IMR-90 (cell line): ENCODE results near the gene FOXK1. TPM values are rescaled to one million over a fixed set of nuclear protein-coding genes. Genes with fewer than 3 reads are reported as not detected.

Experiments
- ATAC-seq: fragments of 200-7000 bp; cut with Tn5 transposase; 2 replicates; pipeline ENCODE4 v1.9.1; 2020; ENCODE audit warnings: low read depth, mild to moderate bottlenecking, moderate library complexity
- BruUV-seq: library from RNA; stranded (reverse); fragments of 400-500 nt; replicated peaks from 2 replicates; lab custom pipeline; 2021; lab: Mats Ljungman, UMichigan
- CTCF ChIA-PET: fragments of 300-600 bp; formaldehyde crosslinking; extraction: SDS; loops from one replicate; lab custom pipeline; 2021; ENCODE audit warnings: antibody characterized with exemption; lab: Yijun Ruan, JAX
- POLR2A ChIA-PET: fragments of 300-600 bp; sonication (Branson Sonifier 250); formaldehyde crosslinking; loops from one replicate; lab custom pipeline; 2022; ENCODE audit warnings: antibody characterized with exemption; ENCODE audit not compliant: unreplicated experiment; lab: Charles Lee
- DNase-seq: peaks from one replicate; pipeline ENCODE4 v3.0.0; 2013
- H2AFZ ChIP-seq: replicated peaks from 2 replicates; pipeline ENCODE3; 2013; ENCODE audit warnings: low read length, mild to moderate bottlenecking; ENCODE audit not compliant: poor library complexity
- H2AK5ac ChIP-seq: 2 replicates; pipeline ENCODE4 v1.6.1; 2013; ENCODE audit warnings: low read depth, low read length, inconsistent platforms
- H2AK9ac ChIP-seq: replicated peaks from 2 replicates; pipeline ENCODE3; 2013; ENCODE audit warnings: mild to moderate bottlenecking, low read depth, low read length, moderate library complexity; ENCODE audit not compliant: poor library complexity
- H2BK120ac ChIP-seq: 2 replicates; pipeline ENCODE4 v1.6.1; 2013; ENCODE audit warnings: low read depth, low read length, inconsistent platforms
- H2BK15ac ChIP-seq: 3 replicates; pipeline ENCODE4 v1.6.1; 2013; ENCODE audit warnings: low read depth, low read length, inconsistent platforms
- H2BK20ac ChIP-seq: 2 replicates; pipeline ENCODE4 v1.6.1; 2013; ENCODE audit warnings: low read depth, mild to moderate bottlenecking, inconsistent platforms, low read length, moderate library complexity
- H2BK5ac ChIP-seq: 2 replicates; pipeline ENCODE4 v1.6.1; 2013; ENCODE audit warnings: mild to moderate bottlenecking, low read depth, low read length, inconsistent platforms; ENCODE audit not compliant: poor library complexity, severe bottlenecking
- H3K14ac ChIP-seq: replicated peaks from 2 replicates; pipeline ENCODE4 v1.6.1; 2013; ENCODE audit warnings: low read depth, low read length, inconsistent platforms
- H3K18ac ChIP-seq: 2 replicates; pipeline ENCODE4 v1.6.1; 2013; ENCODE audit warnings: low read depth, low read length, control low read depth
- H3K23ac ChIP-seq: 2 replicates; pipeline ENCODE4 v1.6.1; 2013; ENCODE audit warnings: low read depth, low read length, inconsistent platforms
- H3K27ac ChIP-seq: 2 replicates; pipeline ENCODE4 v1.5.1; 2013; ENCODE audit warnings: mild to moderate bottlenecking, control low read depth, low read length; ENCODE audit not compliant: insufficient read depth
- H3K27me3 ChIP-seq: 2 replicates; pipeline ENCODE4 v1.6.1; 2013; ENCODE audit warnings: low read length; ENCODE audit not compliant: control insufficient read depth, insufficient read depth
- H3K36me3 ChIP-seq: 2 replicates; pipeline ENCODE4 v1.6.1; 2013; ENCODE audit warnings: low read length, mixed read lengths; ENCODE audit not compliant: control insufficient read depth, insufficient read depth
- H3K4ac ChIP-seq: 2 replicates; pipeline ENCODE4 v1.6.1; 2013; ENCODE audit warnings: low read depth, low read length, inconsistent platforms
- H3K4me1 ChIP-seq: 2 replicates; pipeline ENCODE4 v1.6.1; 2013; ENCODE audit warnings: low read length, mixed read lengths; ENCODE audit not compliant: control insufficient read depth, insufficient read depth
- H3K4me2 ChIP-seq: 2 replicates; pipeline ENCODE4 v1.6.1; 2013; ENCODE audit warnings: low read depth, mild to moderate bottlenecking, control low read depth, low read length, moderate library complexity
- H3K4me3 ChIP-seq: 2 replicates; pipeline ENCODE4 v1.5.1; 2013; ENCODE audit warnings: low read depth, mild to moderate bottlenecking, control low read depth, low read length, moderate library complexity; ENCODE audit not compliant: insufficient read depth
- H3K56ac ChIP-seq: 2 replicates; pipeline ENCODE4 v1.6.1; 2013; ENCODE audit warnings: low read length, inconsistent platforms; ENCODE audit not compliant: insufficient read depth; ENCODE audit errors: extremely low read depth
- H3K79me1 ChIP-seq, 2 experiments: 2 replicates each; pipeline ENCODE4 v1.6.1; 2013; ENCODE audit warnings: low read length in 2 of 2, inconsistent platforms in 1 of 2, low read depth in 1 of 2
- H3K9ac ChIP-seq: 2 replicates; pipeline ENCODE4 v1.6.1; 2013; ENCODE audit warnings: low read depth, low read length, control low read depth
- H3K9me1 ChIP-seq: 2 replicates; pipeline ENCODE4 v1.6.1; 2013; ENCODE audit warnings: low read length, inconsistent platforms; ENCODE audit not compliant: insufficient read depth
- H3K9me3 ChIP-seq: 2 replicates; pipeline ENCODE4 v1.6.1; 2013; ENCODE audit warnings: low read length; ENCODE audit not compliant: control insufficient read depth, insufficient read depth
- H4K20me1 ChIP-seq: 2 replicates; pipeline ENCODE4 v1.6.1; 2013; ENCODE audit warnings: low read length, inconsistent platforms; ENCODE audit not compliant: insufficient read depth
- H4K5ac ChIP-seq: 2 replicates; pipeline ENCODE4 v1.6.1; 2013; ENCODE audit warnings: mild to moderate bottlenecking, low read depth, low read length, control low read depth
- H4K8ac ChIP-seq, 2 experiments: 2 replicates each; pipeline ENCODE4 v1.6.1; 2013; ENCODE audit warnings: low read depth in 2 of 2, low read length in 2 of 2, control low read depth in 1 of 2, inconsistent platforms in 1 of 2
- H4K91ac ChIP-seq: 2 replicates; pipeline ENCODE4 v1.6.1; 2013; ENCODE audit warnings: low read depth, low read length, inconsistent platforms; ENCODE audit not compliant: insufficient read depth
- BHLHE40 ChIP-seq: fragments of 150-350 bp; IDR thresholded peaks from 2 replicates; pipeline ENCODE4 v1.6.1; 2016; ENCODE audit warnings: mild to moderate bottlenecking, low read depth, low read length
- CHD1 ChIP-seq: IDR thresholded peaks from 2 replicates; pipeline ENCODE4 v1.6.1; 2012; ENCODE audit warnings: low read depth, low read length, improper control_type of control experiment
- FOS ChIP-seq: fragments of 150-350 bp; IDR thresholded peaks from 2 replicates; pipeline ENCODE4 v1.6.1; 2016; ENCODE audit warnings: low read depth, low read length
- MAFK ChIP-seq: IDR thresholded peaks from 2 replicates; pipeline ENCODE4 v1.6.1; 2012; ENCODE audit warnings: low read depth, low read length, improper control_type of control experiment
- MAZ ChIP-seq: IDR thresholded peaks from 2 replicates; pipeline ENCODE4 v1.6.1; 2012; ENCODE audit warnings: low read depth, mild to moderate bottlenecking, low read length, improper control_type of control experiment, moderate library complexity, borderline replicate concordance
- MXI1 ChIP-seq: IDR thresholded peaks from 2 replicates; pipeline ENCODE4 v1.6.1; 2012; ENCODE audit warnings: low read depth, mild to moderate bottlenecking, low read length, moderate library complexity, borderline replicate concordance
- SMC3 ChIP-seq: fragments of 150-350 bp; IDR thresholded peaks from 2 replicates; pipeline ENCODE4 v1.6.1; 2016; ENCODE audit warnings: low read depth, mild to moderate bottlenecking, antibody characterized with exemption, low read length, moderate library complexity
- WGBS, 2 experiments: methylation state at CpG; one replicate each; pipeline versions ENCODE4 v1.1.5 to v1.1.7; 2013; ENCODE audit warnings: missing lambda C conversion rate in 2 of 2; ENCODE audit not compliant: insufficient read length in 1 of 2; ENCODE audit errors: extremely low coverage in 2 of 2; 5-methylcytosine and 5-hydroxymethylcytosine counted together
- dilution Hi-C: fragments of 300-500 bp; cut with HindIII; formaldehyde crosslinking; loops from one replicate; pipeline ENCODE4 v1.14.3; 2018; ENCODE audit warnings: low sequenced_read_pairs; ENCODE audit not compliant: unreplicated experiment
- in situ Hi-C: fragments of 300-500 bp; cut with MboI; formaldehyde crosslinking; loops from 3 replicates; pipeline ENCODE4 v1.14.3; 2019; ENCODE audit warnings: low sequenced_read_pairs, inconsistent platforms, mixed read lengths
- intact Hi-C: fragments of 100-400 bp; cut with micrococcal nuclease; formaldehyde crosslinking; loops from 2 replicates; pipeline ENCODE4 v1.10.0; 2022
- polyA plus RNA-seq, 3 experiments: library from polyadenylated mRNA; depleted of rRNA; stranded (reverse); fragments of >200 nt; gene quantifications; 2 replicates each; pipeline ENCODE4 v1.2.3, GENCODE V29; 2012; ENCODE audit warnings: low replicate concordance in 1 of 3
- total RNA-seq: library from RNA; depleted of rRNA; stranded (reverse); fragments of >200 nt; gene quantifications from 2 replicates; pipeline ENCODE4 v1.2.3, GENCODE V29; 2012

The FOXK1 gene
- total and polyA plus RNA-seq, 2 of the 4 experiments (the other 2 are of a cell fraction), result 4.3 to 8.8 TPM

- POLR2A ChIA-PET, result no interaction called here
- Histone ChIP-seq H3K9ac (no peak overlapping the region), H3K9me1 (peaks cover 5% of the 10 kb centered on the region), H3K14ac (no peak overlapping the region), H3K4me1 (peaks cover 17% of the 10 kb centered on the region), H4K8ac (no peak overlapping the region), H3K27ac (no peak overlapping the region), H2BK20ac (no peak overlapping the region), H2AK9ac (no peak overlapping the region), H3K23ac (no peak overlapping the region), H3K36me3 (peaks cover 11% of the 10 kb centered on the region), H2AFZ (no peak overlapping the region), H4K5ac (no peak overlapping the region), H4K91ac (no peak overlapping the region), H3K56ac (no peak overlapping the region), H3K18ac (no peak overlapping the region), H2BK5ac (no peak overlapping the region), H3K4me3 (no peak overlapping the region), H2BK15ac (no peak overlapping the region), H3K4me2 (no peak overlapping the region), H3K4ac (no peak overlapping the region), H3K27me3 (no peaks in the 10 kb centered on the region), H3K9me3 (no peaks in the 10 kb centered on the region), H2BK120ac (no peak overlapping the region), H2AK5ac (no peak overlapping the region), H3K79me1 (peaks cover 16 to 77% of the 10 kb centered on the region in 2 experiments; a peak in 3 of 4 replicates), H4K20me1 (peaks cover 76% of the 10 kb centered on the region)
- no TSS peak for BruUV-seq
- in situ Hi-C loops, result no loop called here
- ATAC-seq (no peak), DNase-seq (no peak)
- intact Hi-C loops, result no loop called here
- CTCF ChIA-PET, result no interaction called here
- TF ChIP-seq FOS (no peak), CHD1 (no peak), MXI1 (no peak), MAZ (no peak), MAFK (no peak), SMC3 (no peak), BHLHE40 (no peak)
- WGBS, 2 experiments, result 68% methylated on average over 2 of the region's 3 CpGs; no CpG with 5 or more reads in 1 of the 2 experiments
- dilution Hi-C loops, result no loop called here
Measured at GRCh38 chr7:4687956-4688355, 5.9 kb downstream of the FOXK1 start.
